ENCODE results near the gene MRPL23.

Gene MRPL23

DNA sequence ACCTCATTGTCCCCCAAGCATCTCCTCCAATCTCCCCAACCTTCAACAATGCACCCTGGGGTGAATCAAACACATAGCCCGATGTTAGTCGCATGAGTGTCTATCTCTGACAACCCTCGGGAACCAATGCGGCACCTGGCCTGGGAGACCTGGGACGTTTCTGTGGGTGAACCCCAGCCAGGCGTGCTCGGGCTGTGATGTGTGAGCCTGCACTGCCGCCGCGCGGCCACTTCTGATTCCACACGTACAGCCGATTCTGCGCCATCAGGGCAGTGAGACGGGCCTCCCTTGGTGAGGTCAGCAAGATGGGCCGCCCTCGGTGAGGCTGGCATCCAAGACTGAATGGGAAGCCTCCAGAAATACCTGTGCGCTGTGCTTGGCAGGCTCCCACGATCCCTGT lies 55.7 kb downstream of the MRPL23 start:
- no peak overlapping the region for H3K4me3 ChIP-seq (ENCODE audit: low read length)
- TF ChIP-seq, protein P1, sequence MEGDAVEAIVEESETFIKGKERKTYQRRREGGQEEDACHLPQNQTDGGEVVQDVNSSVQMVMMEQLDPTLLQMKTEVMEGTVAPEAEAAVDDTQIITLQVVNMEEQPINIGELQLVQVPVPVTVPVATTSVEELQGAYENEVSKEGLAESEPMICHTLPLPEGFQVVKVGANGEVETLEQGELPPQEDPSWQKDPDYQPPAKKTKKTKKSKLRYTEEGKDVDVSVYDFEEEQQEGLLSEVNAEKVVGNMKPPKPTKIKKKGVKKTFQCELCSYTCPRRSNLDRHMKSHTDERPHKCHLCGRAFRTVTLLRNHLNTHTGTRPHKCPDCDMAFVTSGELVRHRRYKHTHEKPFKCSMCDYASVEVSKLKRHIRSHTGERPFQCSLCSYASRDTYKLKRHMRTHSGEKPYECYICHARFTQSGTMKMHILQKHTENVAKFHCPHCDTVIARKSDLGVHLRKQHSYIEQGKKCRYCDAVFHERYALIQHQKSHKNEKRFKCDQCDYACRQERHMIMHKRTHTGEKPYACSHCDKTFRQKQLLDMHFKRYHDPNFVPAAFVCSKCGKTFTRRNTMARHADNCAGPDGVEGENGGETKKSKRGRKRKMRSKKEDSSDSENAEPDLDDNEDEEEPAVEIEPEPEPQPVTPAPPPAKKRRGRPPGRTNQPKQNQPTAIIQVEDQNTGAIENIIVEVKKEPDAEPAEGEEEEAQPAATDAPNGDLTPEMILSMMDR (conservative IDR thresholded peaks at IDR 0.05; ENCODE audit: low read length): no peak
- DNase-seq (ENCODE audit: low read depth): no peak

DNA sequence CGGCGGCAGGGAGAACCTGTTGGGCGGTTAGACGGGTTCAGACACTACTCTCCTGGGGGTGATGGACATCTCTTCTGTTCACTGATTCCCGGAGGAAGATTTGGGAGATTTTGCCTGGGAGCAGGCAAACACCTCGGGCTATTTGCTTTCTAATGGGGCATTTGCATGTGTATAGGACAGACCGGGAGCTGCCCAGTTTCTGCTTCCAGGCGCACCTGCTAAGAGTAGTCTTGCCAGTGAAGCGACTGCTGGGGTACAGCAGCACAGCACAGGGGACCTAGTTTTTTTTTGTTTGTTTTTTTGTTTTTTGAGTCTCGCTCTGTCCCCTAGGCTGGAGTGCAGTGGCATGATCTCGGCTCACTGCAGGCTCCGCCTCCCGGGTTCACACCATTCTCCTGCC lies 57.3 kb downstream of the MRPL23 start:
- no peak overlapping the region for H3K4me3 ChIP-seq (ENCODE audit: low read length)
- DNase-seq (ENCODE audit: low read depth): no peak
- TF ChIP-seq, protein P1 (conservative IDR thresholded peaks at IDR 0.05; ENCODE audit: low read length): no peak

Data from AG10803 (cell line).